ENCODE measurements around the gene DPP6. TPM values are rescaled to one million over a fixed set of nuclear protein-coding genes. Genes with fewer than 3 reads are reported as not detected.

DPP6 gene
- total RNA-seq, 1 donor from 2014 or later, result 1.4 TPM

DNA sequence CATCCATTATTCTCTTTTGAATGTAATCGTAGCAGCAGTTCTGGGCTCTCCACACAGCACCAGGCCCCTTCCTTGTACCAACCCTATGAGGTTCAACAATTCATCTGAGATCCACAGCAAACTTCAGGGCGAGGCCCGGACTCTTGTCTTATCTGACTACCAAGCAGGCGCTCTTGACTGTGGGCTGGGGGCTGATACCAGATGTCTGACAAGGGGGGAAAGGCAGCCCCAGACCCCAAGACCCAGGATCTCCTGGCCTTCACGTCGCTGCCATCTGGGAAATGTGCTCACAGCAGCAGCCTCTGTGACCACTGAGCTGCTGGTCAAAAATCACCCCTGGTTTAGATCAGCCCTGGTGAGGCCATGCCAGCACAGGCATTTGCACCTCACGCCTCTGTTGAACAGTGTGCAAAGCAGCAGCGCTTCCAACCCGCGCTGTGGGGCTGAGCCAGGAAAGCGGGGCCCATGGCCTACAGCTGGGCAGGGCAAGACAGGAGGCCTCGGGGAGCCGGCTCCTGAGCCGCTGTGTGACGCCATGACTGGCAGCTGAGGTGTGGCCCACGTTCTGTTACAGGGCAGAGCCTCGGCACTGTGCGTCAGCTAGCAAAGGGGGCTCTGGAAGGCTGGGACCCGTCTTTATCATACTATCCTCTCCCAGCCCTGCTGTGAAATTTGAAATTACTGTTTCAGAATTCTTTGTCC, 806.8 kb downstream of the DPP6 start:
- Mint-ChIP-seq H3K4me3 (ENCODE audit: unreplicated experiment) (no peak overlapping the region), H3K4me1 (ENCODE audit: unreplicated experiment) (no peaks in the 10 kb centered on the region), H3K36me3 (ENCODE audit: low read depth, unreplicated experiment) (no peaks in the 10 kb centered on the region), H3K9me3 (ENCODE audit: unreplicated experiment) (no peaks in the 10 kb centered on the region), H3K27ac (ENCODE audit: unreplicated experiment) (no peak overlapping the region), H3K27me3 (ENCODE audit: unreplicated experiment) (peaks cover 5% of the 10 kb centered on the region)
- TF ChIP-seq, protein P1, sequence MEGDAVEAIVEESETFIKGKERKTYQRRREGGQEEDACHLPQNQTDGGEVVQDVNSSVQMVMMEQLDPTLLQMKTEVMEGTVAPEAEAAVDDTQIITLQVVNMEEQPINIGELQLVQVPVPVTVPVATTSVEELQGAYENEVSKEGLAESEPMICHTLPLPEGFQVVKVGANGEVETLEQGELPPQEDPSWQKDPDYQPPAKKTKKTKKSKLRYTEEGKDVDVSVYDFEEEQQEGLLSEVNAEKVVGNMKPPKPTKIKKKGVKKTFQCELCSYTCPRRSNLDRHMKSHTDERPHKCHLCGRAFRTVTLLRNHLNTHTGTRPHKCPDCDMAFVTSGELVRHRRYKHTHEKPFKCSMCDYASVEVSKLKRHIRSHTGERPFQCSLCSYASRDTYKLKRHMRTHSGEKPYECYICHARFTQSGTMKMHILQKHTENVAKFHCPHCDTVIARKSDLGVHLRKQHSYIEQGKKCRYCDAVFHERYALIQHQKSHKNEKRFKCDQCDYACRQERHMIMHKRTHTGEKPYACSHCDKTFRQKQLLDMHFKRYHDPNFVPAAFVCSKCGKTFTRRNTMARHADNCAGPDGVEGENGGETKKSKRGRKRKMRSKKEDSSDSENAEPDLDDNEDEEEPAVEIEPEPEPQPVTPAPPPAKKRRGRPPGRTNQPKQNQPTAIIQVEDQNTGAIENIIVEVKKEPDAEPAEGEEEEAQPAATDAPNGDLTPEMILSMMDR (IDR thresholded peaks at IDR 0.05; ENCODE audit: unreplicated experiment), result no peak
- no peak for DNase-seq (ENCODE audit: low spot score)

- H3K27ac Mint-ChIP-seq (ENCODE audit: unreplicated experiment), result no peak overlapping the region
- DNase-seq (ENCODE audit: low spot score), result no peak
- H3K4me1 Mint-ChIP-seq (ENCODE audit: unreplicated experiment), result no peaks in the 10 kb centered on the region
- TF ChIP-seq, protein P1 (IDR thresholded peaks at IDR 0.05; ENCODE audit: unreplicated experiment), result no peak
- H3K36me3 Mint-ChIP-seq (ENCODE audit: low read depth, unreplicated experiment), result no peaks in the 10 kb centered on the region
- peaks cover 5% of the 10 kb centered on the region for H3K27me3 Mint-ChIP-seq (ENCODE audit: unreplicated experiment)
- no peaks in the 10 kb centered on the region for H3K9me3 Mint-ChIP-seq (ENCODE audit: unreplicated experiment)
- H3K4me3 Mint-ChIP-seq (ENCODE audit: unreplicated experiment), result no peak overlapping the region
Measured at GRCh38 chr7:154859747-154860620, 807.8 kb downstream of the DPP6 start.

GRCh38 chr7:154860621-154861375, 808.6 kb downstream of the DPP6 start:
- H3K27me3 Mint-ChIP-seq (ENCODE audit: unreplicated experiment), result peaks cover 6% of the 10 kb centered on the region
- no peaks in the 10 kb centered on the region for H3K9me3 Mint-ChIP-seq (ENCODE audit: unreplicated experiment)
- H3K4me3 Mint-ChIP-seq (ENCODE audit: unreplicated experiment), result no peak overlapping the region
- no peaks in the 10 kb centered on the region for H3K4me1 Mint-ChIP-seq (ENCODE audit: unreplicated experiment)
- TF ChIP-seq, protein P1 (IDR thresholded peaks at IDR 0.05; ENCODE audit: unreplicated experiment), result no peak
- H3K36me3 Mint-ChIP-seq (ENCODE audit: low read depth, unreplicated experiment), result no peaks in the 10 kb centered on the region
- H3K27ac Mint-ChIP-seq (ENCODE audit: unreplicated experiment), result no peak overlapping the region
- DNase-seq (ENCODE audit: low spot score), result no peak

- Mint-ChIP-seq H3K36me3 (ENCODE audit: low read depth, unreplicated experiment) (no peaks in the 10 kb centered on the region), H3K27me3 (ENCODE audit: unreplicated experiment) (peaks cover 6% of the 10 kb centered on the region), H3K4me1 (ENCODE audit: unreplicated experiment) (no peaks in the 10 kb centered on the region), H3K4me3 (ENCODE audit: unreplicated experiment) (no peak overlapping the region), H3K9me3 (ENCODE audit: unreplicated experiment) (no peaks in the 10 kb centered on the region), H3K27ac (ENCODE audit: unreplicated experiment) (no peak overlapping the region)
- TF ChIP-seq, protein P1 (IDR thresholded peaks at IDR 0.05; ENCODE audit: unreplicated experiment), result no peak
- DNase-seq (ENCODE audit: low spot score), result no peak
Measured at GRCh38 chr7:154861589-154861988, 809.4 kb downstream of the DPP6 start.
